ENCODE measurements around the gene ZDHHC5.

Gene ZDHHC5

DNA sequence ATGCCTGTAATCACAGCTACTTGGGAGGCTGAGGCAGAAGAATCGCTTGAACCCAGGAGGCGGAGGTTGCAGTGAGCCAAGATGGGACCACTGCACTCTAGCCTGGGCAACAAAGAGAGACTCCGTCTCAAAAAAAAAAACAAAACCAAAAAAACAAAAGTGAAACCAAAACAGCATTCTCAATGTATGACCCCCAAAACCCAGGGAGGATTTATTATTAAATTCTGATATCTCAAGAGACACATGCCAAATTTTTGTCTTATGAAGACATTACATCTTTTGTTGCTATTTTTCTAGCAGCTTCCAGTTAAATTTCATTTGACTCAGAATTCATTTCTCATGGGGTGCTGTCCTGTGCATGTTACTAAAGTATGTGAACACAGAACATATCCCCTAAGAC is 15.3 kb upstream of the ZDHHC5 start:
- ATAC-seq (ENCODE audit: insufficient read depth, low read depth) (no peak), DNase-seq (no peak)
- Histone ChIP-seq H3K4me1 (ENCODE audit: insufficient read depth, low read length) (peaks cover 45% of the 10 kb centered on the region), H3K9me3 (ENCODE audit: insufficient read depth, low read length, severe bottlenecking) (no peaks in the 10 kb centered on the region), H3K27me3 (ENCODE audit: insufficient read depth, low read length, poor library complexity) (peaks cover 26% of the 10 kb centered on the region), H3K27ac (ENCODE audit: low read length) (no peak overlapping the region), H3K36me3 (ENCODE audit: insufficient read depth, low read length) (no peaks in the 10 kb centered on the region), H3K4me2 (ENCODE audit: insufficient read depth, low read length) (no peak overlapping the region), H3K9ac (ENCODE audit: low read depth, low read length) (no peak overlapping the region), H2AFZ (ENCODE audit: low read depth, low read length) (peak overlapping the region; percentile 46; the same call in 1 of the 2 replicates), H4K20me1 (ENCODE audit: insufficient read depth, low read length) (no peaks in the 10 kb centered on the region), H3K79me2 (ENCODE audit: insufficient read depth, low read length) (peaks cover 1% of the 10 kb centered on the region), H3K4me3 (ENCODE audit: low read depth in 1 of 2, low read length in 2 of 2) (no peak overlapping the region)
- TF ChIP-seq, protein P1, sequence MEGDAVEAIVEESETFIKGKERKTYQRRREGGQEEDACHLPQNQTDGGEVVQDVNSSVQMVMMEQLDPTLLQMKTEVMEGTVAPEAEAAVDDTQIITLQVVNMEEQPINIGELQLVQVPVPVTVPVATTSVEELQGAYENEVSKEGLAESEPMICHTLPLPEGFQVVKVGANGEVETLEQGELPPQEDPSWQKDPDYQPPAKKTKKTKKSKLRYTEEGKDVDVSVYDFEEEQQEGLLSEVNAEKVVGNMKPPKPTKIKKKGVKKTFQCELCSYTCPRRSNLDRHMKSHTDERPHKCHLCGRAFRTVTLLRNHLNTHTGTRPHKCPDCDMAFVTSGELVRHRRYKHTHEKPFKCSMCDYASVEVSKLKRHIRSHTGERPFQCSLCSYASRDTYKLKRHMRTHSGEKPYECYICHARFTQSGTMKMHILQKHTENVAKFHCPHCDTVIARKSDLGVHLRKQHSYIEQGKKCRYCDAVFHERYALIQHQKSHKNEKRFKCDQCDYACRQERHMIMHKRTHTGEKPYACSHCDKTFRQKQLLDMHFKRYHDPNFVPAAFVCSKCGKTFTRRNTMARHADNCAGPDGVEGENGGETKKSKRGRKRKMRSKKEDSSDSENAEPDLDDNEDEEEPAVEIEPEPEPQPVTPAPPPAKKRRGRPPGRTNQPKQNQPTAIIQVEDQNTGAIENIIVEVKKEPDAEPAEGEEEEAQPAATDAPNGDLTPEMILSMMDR (IDR thresholded peaks at IDR 0.05; ENCODE audit: borderline replicate concordance, extremely low read depth, low read length, poor library complexity, severe bottlenecking) = no peak
- no peak for TF ChIP-seq EZH2 (IDR thresholded peaks at IDR 0.05; ENCODE audit: borderline replicate concordance, low read depth, low read length, severe bottlenecking)

DNA sequence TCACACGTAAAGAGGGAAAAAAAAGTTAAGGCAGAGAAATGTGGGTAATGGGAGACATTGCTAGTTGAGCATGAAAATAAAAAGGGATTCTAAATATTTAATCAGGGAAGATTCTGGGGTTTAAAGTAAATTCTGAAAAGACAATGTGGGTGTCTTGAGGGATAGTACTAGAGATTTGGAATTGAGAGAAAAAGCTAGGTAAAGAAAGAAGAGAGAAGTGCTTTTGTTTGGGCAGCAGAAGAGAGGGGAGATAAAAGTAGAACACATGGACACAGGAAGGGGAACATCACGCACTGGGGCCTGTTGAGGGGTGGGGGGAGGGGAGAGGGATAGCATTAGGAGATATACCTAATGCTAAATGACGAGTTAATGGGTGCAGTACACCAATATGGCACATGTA is 14.8 kb upstream of the ZDHHC5 start:
- Histone ChIP-seq H3K79me2 (ENCODE audit: insufficient read depth, low read length) (peaks cover 6% of the 10 kb centered on the region), H3K4me2 (ENCODE audit: insufficient read depth, low read length) (no peak overlapping the region), H2AFZ (ENCODE audit: low read depth, low read length) (peak overlapping the region; percentile 46; the same call in 1 of the 2 replicates), H3K36me3 (ENCODE audit: insufficient read depth, low read length) (no peaks in the 10 kb centered on the region), H3K27ac (ENCODE audit: low read length) (no peak overlapping the region), H3K9me3 (ENCODE audit: insufficient read depth, low read length, severe bottlenecking) (no peaks in the 10 kb centered on the region), H4K20me1 (ENCODE audit: insufficient read depth, low read length) (0 out of 2 replicates have a peak, but pooled peaks cover 4% of the 10 kb centered on the region), H3K27me3 (ENCODE audit: insufficient read depth, low read length, poor library complexity) (peaks cover 21% of the 10 kb centered on the region), H3K4me3 (ENCODE audit: low read depth in 1 of 2, low read length in 2 of 2) (no peak overlapping the region), H3K4me1 (ENCODE audit: insufficient read depth, low read length) (peaks cover 42% of the 10 kb centered on the region), H3K9ac (ENCODE audit: low read depth, low read length) (no peak overlapping the region)
- DNase-seq (no peak), ATAC-seq (ENCODE audit: insufficient read depth, low read depth) (no peak)
- no peak for TF ChIP-seq EZH2 (IDR thresholded peaks at IDR 0.05; ENCODE audit: borderline replicate concordance, low read depth, low read length, severe bottlenecking)
- TF ChIP-seq, protein P1 (IDR thresholded peaks at IDR 0.05; ENCODE audit: borderline replicate concordance, extremely low read depth, low read length, poor library complexity, severe bottlenecking) = no peak

DNA sequence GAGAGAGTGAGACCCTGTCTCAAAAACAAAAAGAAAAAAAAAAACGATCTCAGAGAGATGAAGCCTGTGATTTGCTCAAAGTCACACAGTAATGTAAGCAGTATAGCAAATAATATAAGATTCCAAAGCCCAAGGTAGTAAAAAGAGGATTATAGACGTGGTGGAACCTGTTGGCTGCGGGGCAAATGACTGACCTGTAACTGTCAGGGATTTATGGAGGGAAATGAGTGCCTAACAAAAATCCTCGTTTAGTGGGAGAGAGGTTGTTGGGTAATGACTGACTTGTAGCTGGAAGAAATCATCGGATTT is 11.1 kb upstream of the ZDHHC5 start:
- H3K79me2 ChIP-seq (ENCODE audit: insufficient read depth, low read length) = peaks cover 36% of the 10 kb centered on the region
- H3K9ac ChIP-seq (ENCODE audit: low read depth, low read length) = peak overlapping the region; percentile 72
- peak overlapping the region; percentile 94 for H3K27ac ChIP-seq (ENCODE audit: low read length)
- H3K4me1 ChIP-seq (ENCODE audit: insufficient read depth, low read length) = peaks cover 44% of the 10 kb centered on the region
- peak overlapping the region; percentile 99 for H2AFZ ChIP-seq (ENCODE audit: low read depth, low read length)
- no peaks in the 10 kb centered on the region for H3K9me3 ChIP-seq (ENCODE audit: insufficient read depth, low read length, severe bottlenecking)
- ATAC-seq (ENCODE audit: insufficient read depth, low read depth) = no peak
- DNase-seq = no peak
- no peaks in the 10 kb centered on the region for H3K27me3 ChIP-seq (ENCODE audit: insufficient read depth, low read length, poor library complexity)
- peak overlapping the region; percentile 88 to 94; a peak in 3 of 4 replicates for H3K4me3 ChIP-seq (ENCODE audit: low read depth in 1 of 2, low read length in 2 of 2)
- peak overlapping the region; percentile 85 for H3K4me2 ChIP-seq (ENCODE audit: insufficient read depth, low read length)
- no peak for TF ChIP-seq EZH2 (IDR thresholded peaks at IDR 0.05; ENCODE audit: borderline replicate concordance, low read depth, low read length, severe bottlenecking)
- TF ChIP-seq, protein P1 (IDR thresholded peaks at IDR 0.05; ENCODE audit: borderline replicate concordance, extremely low read depth, low read length, poor library complexity, severe bottlenecking) = no peak
- peaks cover 25% of the 10 kb centered on the region for H3K36me3 ChIP-seq (ENCODE audit: insufficient read depth, low read length)
- H4K20me1 ChIP-seq (ENCODE audit: insufficient read depth, low read length) = 0 out of 2 replicates have a peak, but pooled peaks cover 11% of the 10 kb centered on the region

All from DND-41 (cell line).